HG03064 (cell line): ENCODE measurements around the gene WDR19.
"Not testable (repeated sequence)": the region's sequence is repeated elsewhere in the genome, so short reads cannot be mapped to it uniquely, and the experiment has no call there.

Source experiments
- ATAC-seq: cut with Tn5 transposase; IDR thresholded peaks from one replicate; pipeline ENCODE4 v1.9.1; 2021; ENCODE audit warnings: low read depth; ENCODE audit not compliant: unreplicated experiment

Gene WDR19

DNA sequence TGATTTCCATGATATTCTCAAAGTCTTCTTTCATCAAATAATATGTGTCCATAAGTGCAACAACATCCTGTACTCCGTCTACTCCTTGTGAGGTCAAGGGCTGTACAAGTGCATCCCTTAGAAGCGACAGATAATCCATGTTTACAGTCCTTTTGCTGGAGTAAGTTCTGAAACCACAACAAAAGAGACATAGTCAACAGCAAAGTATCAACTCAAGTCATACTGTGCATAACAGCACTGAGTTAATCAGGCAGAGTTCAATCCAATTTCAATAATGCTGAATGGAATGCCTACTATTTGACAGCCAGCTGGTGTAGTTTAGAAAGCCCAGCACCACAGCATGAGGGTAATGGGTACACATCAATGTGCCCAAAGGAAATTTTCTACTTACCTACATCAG is 109.4 kb downstream of the WDR19 start:
- no peak for ATAC-seq

DNA sequence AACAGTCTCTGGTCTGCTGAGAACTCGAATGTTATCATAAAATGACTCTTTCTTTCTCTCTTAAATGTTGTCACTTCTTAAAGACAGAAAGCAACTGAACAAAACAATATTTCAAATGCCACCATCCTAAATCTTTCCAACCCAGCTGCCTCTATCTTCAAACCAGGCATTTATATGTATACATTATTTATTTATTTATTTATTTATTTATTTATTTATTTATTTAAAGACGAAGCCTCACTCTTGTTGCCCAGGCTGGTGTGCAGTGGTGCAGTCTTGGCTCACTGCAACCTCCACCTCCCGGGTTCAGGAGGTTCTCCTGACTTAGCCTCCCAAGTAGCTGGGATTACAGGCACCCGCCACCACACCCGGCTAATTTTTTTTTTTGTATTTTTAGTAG is 110.1 kb downstream of the WDR19 start:
- ATAC-seq: not testable (repeated sequence)

DNA sequence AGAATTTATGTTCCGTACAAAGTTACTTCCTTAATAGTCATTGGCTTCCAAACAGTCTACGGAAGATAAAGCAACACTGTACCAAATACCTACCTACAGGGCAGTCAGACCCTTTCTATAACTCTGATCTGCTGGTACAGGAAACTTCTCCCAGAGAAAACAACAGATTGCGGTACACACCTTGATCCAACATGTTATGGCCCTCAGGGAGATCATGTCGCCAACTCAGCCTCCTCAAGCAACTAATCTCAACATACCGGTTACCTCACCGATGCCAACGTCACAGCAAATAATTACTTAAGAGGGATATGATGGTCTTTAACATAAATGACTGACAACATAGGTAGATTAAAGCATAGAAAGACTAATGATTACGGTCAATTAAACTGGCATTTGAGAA is 113.5 kb downstream of the WDR19 start:
- no peak for ATAC-seq

DNA sequence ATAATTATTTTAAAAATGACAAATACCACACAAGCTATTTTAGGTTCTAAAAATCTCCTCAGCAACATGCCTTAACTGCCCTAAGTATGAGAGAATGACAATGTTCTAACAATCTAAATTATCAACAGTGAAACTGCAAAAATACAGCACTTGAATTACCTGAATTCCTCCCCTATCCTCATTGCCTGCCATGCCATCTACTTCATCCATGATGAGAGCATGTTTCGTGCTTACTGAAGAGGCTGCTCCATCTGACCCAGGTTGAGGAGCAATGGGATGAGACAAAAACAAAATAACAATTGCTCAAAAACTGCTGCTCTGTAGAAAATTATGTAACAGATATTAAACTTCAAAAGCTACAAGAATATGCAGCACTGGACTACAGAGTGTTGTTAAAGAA is 120.6 kb downstream of the WDR19 start:
- no peak for ATAC-seq

DNA sequence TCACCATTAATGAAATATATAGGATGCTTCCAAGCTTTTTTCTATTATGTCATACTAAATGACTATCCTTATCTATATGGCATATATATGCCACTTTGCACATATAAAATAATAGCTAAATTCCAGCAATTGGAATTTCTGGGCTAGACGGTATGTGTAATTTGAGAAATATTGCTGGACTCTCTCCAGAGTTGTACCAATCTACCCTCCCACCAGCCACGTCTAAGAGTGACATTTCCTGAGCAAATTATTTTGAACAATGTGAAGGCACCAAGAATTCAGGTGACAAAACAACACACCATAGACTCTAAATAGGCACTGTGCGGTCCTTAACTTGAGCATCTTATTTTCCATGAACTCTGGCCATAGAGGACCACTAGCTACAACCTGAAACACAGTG is 121.5 kb downstream of the WDR19 start:
- ATAC-seq: no peak

DNA sequence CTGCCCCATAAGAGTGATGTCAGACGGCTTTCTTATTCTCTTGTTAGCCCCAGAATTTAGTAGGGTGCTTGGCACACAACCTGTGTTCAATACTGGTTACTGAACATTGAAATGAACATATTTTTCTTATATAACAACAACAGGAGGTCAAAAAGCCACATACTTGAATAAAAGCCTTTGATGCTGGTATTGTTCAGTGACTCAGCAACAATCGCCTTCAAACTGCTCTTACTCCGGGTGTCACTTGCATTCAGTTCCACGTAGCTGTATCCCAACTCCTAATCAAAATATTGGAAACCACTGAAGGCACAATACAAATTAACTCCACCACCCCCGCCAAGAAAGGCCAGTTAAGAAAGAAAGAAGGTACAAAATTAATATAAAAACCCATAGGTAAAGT is 122.3 kb downstream of the WDR19 start:
- no peak for ATAC-seq

DNA sequence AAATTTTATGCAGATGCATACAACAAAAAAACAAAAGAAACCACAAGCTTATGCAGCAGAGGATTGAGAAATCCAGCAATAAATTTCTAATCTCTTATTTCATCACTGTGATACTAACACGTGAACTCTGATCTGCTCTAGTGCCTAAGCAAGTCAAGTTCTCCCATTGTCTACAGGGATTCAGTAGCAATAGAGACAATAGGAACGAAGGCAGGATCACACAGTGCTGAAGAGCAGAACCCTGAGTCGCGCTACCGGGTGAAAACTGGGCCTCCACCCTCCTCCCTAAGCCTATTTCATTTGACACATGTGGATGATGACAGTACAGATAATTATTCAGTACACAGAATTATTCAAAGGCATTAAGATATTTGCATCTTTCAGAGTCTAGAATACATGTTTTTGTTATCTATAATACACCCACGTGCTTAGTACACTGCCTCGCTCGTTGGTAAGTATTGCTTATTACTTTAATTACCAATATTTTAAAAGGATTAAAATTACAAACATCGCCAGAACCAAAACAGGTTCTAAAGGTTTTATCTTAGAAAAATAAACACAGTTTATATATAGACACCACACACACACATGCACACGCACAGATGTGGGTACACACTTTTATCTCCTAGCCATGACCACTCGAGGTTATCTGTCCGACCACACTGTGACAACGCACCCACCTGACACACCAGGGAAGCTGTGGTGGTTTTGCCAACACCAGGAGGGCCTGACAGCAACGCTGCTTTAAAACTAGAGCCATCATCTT is 123.8 kb downstream of the WDR19 start:
- ATAC-seq: no peak

DNA sequence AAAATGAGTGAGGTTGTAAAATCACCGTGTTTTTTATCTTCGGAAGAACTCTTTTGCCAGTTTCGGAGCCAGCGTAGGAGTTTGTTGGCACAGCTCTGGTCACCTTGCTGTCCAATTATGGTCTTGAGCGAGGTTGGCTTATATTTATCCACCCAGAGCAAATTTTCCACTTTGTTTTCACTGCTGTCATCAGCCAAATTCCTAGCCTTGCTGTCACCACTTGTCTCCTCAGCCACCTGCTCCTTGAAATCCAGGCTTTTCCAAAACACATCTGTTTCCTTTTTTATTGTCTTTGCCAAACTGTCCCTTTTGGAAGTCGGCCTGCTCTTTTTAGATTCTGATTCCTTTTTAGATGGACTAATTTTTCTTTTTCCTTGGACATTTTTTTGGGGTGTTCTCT is 126.3 kb downstream of the WDR19 start:
- ATAC-seq: no peak

DNA sequence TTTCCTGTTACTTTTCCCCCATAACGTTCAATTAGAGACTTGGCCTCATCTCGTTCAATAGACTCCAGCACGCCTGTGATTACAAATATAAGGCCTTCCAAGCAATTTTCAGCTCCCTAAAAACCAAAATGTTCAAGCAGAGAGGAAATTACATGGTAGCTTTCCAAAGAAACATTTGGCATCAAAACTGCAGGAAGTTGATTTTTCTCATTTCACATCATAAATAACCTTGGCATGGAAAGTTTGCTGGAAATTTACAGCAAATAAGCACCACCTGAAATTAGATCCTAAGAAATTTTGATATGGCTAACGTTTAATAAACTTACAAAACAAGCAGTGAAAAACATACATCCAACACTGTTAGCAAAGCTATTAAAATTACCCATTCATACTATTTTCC is 130.5 kb downstream of the WDR19 start:
- no peak for ATAC-seq

DNA sequence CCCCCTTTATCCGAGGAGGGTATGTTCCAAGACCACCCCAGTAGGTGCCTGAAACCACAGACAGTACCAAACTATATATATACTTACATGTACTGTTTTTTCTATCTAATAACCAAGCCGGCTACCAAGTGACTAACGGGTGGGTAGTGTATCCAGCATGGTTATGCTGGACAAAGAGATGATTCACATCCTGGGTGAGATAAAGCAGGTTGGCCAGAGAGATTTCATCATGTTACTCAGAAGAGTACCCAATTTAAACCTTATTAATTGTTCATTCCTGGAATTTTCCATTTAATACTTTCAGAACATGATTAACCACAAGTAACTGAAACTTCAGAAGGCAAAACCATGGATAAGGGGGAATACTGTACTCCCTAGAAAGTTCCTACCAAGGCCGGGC is 137.3 kb downstream of the WDR19 start:
- no peak for ATAC-seq

DNA sequence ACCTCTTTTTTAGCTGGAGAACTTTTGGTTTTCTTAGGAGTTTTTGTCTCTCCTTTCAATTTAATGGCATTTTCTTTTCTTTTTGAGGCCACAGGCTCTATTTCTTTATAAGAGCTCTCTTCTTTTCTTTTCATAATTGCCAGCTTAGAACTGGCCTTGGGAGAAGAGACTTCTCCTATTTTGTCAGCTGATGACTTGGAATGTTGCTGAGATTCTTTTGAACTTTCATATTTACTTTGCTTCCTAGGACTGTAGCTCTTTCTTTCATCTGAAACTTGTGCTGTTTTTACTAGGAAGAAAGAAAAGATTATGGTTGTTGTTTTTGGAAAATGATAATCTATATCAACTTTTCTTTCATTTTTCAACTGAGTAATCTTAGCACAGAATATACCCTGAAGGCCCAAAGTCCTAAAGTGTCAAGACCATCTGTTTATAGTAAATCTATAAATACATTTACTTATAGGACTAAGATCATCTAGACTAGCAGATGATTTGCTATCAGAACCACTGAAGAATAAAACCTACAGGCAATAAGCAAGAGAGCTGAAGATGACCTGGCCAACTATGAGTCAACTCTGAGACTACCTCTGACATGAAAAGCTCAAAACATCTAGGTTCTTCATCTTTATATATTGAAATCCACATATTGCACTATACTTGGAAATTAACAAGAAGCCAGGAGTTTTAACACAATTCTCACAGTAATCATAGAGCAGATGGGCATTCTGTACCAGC is 138.2 kb downstream of the WDR19 start:
- no peak for ATAC-seq

DNA sequence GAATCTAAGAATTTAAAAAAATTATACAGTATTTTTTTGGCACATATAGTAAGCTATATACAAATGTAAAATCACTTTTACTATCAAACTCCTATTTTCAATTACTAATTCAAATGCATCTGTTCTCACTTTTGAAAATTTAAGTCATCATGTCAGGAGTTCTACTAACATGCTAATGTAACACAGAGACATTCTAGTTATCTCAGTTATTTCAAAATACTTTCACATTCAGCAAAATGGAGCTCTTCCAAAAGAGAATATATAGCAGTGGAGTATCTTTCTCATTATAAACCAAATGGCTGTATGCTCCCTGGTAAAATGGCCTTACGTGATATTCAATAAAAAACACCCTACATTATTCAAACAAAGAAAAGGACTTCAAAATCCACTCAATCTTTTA is 141.5 kb downstream of the WDR19 start:
- no peak for ATAC-seq

DNA sequence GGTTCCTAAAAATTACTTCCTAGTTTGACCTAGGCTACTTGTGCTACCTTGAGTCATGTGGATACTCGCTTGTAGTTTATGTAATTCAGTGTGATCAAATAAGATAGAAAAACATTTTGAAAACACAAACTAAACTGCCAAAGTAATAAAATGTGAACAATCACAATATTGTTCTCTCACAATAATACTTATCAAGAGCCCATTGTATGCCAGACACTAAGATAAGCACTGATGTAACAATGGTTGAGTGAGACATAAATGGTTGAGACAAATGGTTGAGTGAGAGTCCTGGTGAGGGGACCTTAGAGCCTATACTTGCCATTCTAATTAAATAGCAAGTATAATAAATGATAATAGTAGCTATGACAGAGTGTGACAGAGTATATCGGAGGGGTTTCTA is 142.1 kb downstream of the WDR19 start:
- no peak for ATAC-seq

DNA sequence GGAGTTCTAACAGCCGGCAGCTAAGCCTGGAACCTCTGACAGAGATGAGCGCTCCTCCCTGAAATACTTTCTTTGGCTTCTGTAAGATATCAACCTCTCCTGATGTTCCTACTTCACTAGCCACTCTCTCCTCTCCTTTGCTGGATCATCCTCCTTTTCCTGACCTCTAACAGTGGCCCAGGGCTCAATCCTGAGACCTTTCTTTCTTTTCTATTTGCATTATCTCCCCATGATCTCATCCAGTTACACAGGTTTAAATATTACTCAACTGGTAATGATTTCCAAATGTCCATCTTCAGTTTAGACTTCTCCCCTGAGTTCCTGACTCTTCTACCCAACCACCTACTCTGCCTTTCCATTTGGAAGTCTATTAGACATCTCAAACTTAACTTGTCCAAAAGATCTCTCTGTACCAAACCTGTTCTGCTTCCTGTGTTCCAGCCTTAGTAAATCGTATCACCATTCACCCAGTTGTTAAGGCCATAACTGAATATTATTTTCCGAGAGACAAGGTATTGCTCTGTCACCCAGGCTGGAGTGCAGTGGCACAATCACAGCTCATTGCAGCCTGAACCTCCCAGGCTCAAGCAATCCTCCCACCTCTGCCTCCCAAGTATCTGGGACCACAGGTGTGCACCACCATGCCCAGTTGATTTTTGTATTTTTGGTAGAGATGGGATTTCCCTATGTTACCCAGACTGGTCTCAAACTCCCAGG is 142.7 kb downstream of the WDR19 start:
- no peak for ATAC-seq

DNA sequence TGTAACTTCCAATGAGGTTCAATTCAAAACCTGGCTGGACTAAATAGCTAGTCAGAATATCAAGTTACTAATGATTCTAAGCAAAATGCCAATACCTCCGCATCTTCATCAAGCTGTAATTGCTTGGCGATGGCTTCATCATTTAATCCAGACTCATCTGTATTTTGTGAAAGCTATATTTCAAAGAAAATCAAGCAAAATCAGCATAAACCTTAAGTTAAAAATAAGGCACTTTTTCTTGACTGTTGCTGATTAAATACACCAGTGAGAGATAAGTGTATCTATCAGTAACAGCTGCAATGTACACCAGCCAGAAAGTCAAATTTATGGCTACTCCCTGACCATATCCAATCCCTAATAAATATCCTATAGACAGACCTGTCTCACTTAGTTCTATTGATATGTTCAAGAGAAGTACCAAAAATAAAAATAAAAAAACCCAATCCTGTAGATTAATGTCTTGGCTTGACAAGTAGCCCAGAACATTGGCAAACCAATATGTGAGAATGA is 144.2 kb downstream of the WDR19 start:
- no peak for ATAC-seq

DNA sequence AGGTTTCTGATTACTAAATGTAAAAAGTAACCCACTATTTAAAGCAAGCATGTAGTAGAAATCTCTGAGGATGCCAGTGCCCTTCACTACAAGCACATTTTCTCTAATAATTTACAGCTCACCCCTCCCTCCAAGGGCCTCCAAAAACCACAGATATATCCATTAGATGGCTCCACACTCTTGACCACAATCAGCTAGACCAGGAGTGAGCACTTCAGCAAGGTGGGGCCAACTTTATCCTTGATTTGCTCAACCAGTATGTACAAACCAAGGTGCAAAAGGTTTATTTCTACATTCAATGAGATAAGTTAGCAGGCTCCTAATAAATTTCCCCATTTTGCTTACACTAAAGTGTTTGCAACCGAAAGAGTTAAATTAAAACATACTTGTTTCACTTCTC is 148.0 kb downstream of the WDR19 start:
- ATAC-seq: no peak

DNA sequence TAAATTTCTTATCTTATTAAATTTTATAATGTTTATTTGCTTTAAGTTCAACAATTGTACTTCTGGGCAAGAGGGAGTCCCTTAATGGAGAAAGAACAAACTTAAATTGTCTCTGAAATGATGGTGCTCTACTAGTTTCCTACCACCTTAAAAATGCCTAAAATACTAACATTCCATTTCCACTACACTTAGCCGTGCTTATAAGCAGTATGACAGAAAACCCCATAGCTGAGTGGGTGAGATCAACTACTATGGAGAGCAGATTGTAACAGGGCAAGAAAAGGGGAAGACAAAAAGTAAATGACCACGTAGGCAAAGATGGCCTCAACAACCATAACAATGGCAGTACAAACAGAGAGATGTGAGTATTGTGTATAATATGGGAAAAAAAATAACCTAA is 148.9 kb downstream of the WDR19 start:
- no peak for ATAC-seq
